ENCODE data around the gene ANKRD34A. TPM values are rescaled to one million over a fixed set of nuclear protein-coding genes. Genes with fewer than 3 reads are reported as not detected.

Gene ANKRD34A
- 4.8 and 5.2 TPM in 2 replicates for total RNA-seq

GRCh38 chr1:145964328-145965118, at the start of gene ANKRD34A, which contains the start of gene POLR3GL:
Gene ANKRD34A, minus strand, starts transcription at chr1:145964575. Its CDS starts 2,816 bp downstream, at chr1:145961759.
Gene POLR3GL, plus strand, starts transcription at chr1:145964690. Its CDS starts 10,176 bp downstream, at chr1:145974866.
- intact Hi-C loops (cut with micrococcal nuclease): loop anchor here (1.0 to 5.0 kb wide), 6 partner anchors 14 to 105 kb away; partner anchors contain the start of genes PIAS3, RBM8A and TXNIP
- H3K9me3 Mint-ChIP-seq: no peaks in the 10 kb centered on the region
- peak within 1 kb of the TSS; percentile 98 for H3K4me3 Mint-ChIP-seq
- H3K4me1 Mint-ChIP-seq: peaks cover 34% of the 10 kb centered on the region
- no peaks in the 10 kb centered on the region for H3K27me3 Mint-ChIP-seq
- DNase-seq: peak; percentile 98
- peak within 1 kb of the TSS; percentile 93 for H3K27ac Mint-ChIP-seq
- peaks cover 11% of the 10 kb centered on the region for H3K36me3 Mint-ChIP-seq (ENCODE audit: low read depth)

- no peak overlapping the region for H3K27ac Mint-ChIP-seq
- DNase-seq: no peak
- H3K4me3 Mint-ChIP-seq: no peak overlapping the region
- intact Hi-C loops (cut with micrococcal nuclease): loop anchor here (1.0 to 2.0 kb wide), 2 partner anchors 123 to 168 kb away; partner anchors contain the start of gene NUDT17
- H3K27me3 Mint-ChIP-seq: peaks cover 33% of the 10 kb centered on the region
- H3K9me3 Mint-ChIP-seq: no peaks in the 10 kb centered on the region
- no peaks in the 10 kb centered on the region for H3K36me3 Mint-ChIP-seq (ENCODE audit: low read depth)
- peaks cover 12% of the 10 kb centered on the region for H3K4me1 Mint-ChIP-seq
Measured at GRCh38 chr1:146013559-146013922, 49.2 kb upstream of the ANKRD34A start.

GRCh38 chr1:146012703-146013558, 48.6 kb upstream of the ANKRD34A start:
- no peak overlapping the region for H3K4me3 Mint-ChIP-seq
- intact Hi-C loops (cut with micrococcal nuclease): loop anchor here (1.0 to 2.0 kb wide), 2 partner anchors 122 to 168 kb away; partner anchors contain the start of gene NUDT17
- H3K36me3 Mint-ChIP-seq (ENCODE audit: low read depth): no peaks in the 10 kb centered on the region
- peaks cover 12% of the 10 kb centered on the region for H3K4me1 Mint-ChIP-seq
- no peaks in the 10 kb centered on the region for H3K9me3 Mint-ChIP-seq
- DNase-seq: peak; percentile 90
- H3K27me3 Mint-ChIP-seq: peaks cover 27% of the 10 kb centered on the region
- peak overlapping the region; percentile 28 for H3K27ac Mint-ChIP-seq

GRCh38 chr1:146010126-146010738, 45.9 kb upstream of the ANKRD34A start:
- intact Hi-C loops (cut with micrococcal nuclease): no loop called here
- peaks cover 29% of the 10 kb centered on the region for H3K4me1 Mint-ChIP-seq
- peaks cover 7% of the 10 kb centered on the region for H3K27me3 Mint-ChIP-seq
- H3K9me3 Mint-ChIP-seq: no peaks in the 10 kb centered on the region
- DNase-seq: no peak
- no peak overlapping the region for H3K27ac Mint-ChIP-seq
- H3K4me3 Mint-ChIP-seq: no peak overlapping the region
- H3K36me3 Mint-ChIP-seq (ENCODE audit: low read depth): no peaks in the 10 kb centered on the region

GRCh38 chr1:146007489-146008133, 43.2 kb upstream of the ANKRD34A start:
- DNase-seq: no peak
- intact Hi-C loops (cut with micrococcal nuclease): loop anchor here (1.0 kb wide), 2 partner anchors 11 to 30 kb away; partner anchors contain the start of gene TXNIP
- Mint-ChIP-seq H3K36me3 (ENCODE audit: low read depth) (no peaks in the 10 kb centered on the region), H3K27me3 (no peaks in the 10 kb centered on the region), H3K9me3 (no peaks in the 10 kb centered on the region), H3K4me3 (peak overlapping the region; percentile 71), H3K4me1 (peaks cover 33% of the 10 kb centered on the region), H3K27ac (peak overlapping the region; percentile 89)

GRCh38 chr1:146001709-146002108, 37.3 kb upstream of the ANKRD34A start:
- H3K4me1 Mint-ChIP-seq: peaks cover 55% of the 10 kb centered on the region

GRCh38 chr1:145999321-146000024, 35.1 kb upstream of the ANKRD34A start:
- peak; percentile 73 for DNase-seq
- Mint-ChIP-seq H3K27me3 (no peaks in the 10 kb centered on the region), H3K36me3 (ENCODE audit: low read depth) (peaks cover 18% of the 10 kb centered on the region), H3K4me1 (peaks cover 45% of the 10 kb centered on the region), H3K4me3 (peak overlapping the region; percentile 93), H3K27ac (peak overlapping the region; percentile 98), H3K9me3 (no peaks in the 10 kb centered on the region)
- intact Hi-C loops (cut with micrococcal nuclease): loop anchor here (10.0 kb wide), 1 partner anchor 1545 kb away; the partner anchor contains the start of gene BCL9

More at GRCh38 chr1:146001709-146002108, 37.3 kb upstream of the ANKRD34A start:
- Mint-ChIP-seq H3K4me3 (no peak overlapping the region), H3K9me3 (no peaks in the 10 kb centered on the region), H3K27ac (no peak overlapping the region), H3K27me3 (no peaks in the 10 kb centered on the region), H3K36me3 (ENCODE audit: low read depth) (no peaks in the 10 kb centered on the region)
- intact Hi-C loops (cut with micrococcal nuclease): no loop called here
- DNase-seq: no peak

GRCh38 chr1:145997718-145998023, 33.3 kb upstream of the ANKRD34A start:
- Mint-ChIP-seq H3K27ac (peak overlapping the region; percentile 98), H3K36me3 (ENCODE audit: low read depth) (peaks cover 36% of the 10 kb centered on the region), H3K4me3 (peak overlapping the region; percentile 93), H3K27me3 (no peaks in the 10 kb centered on the region), H3K4me1 (peaks cover 58% of the 10 kb centered on the region), H3K9me3 (no peaks in the 10 kb centered on the region)
- intact Hi-C loops (cut with micrococcal nuclease): loop anchor here (2.0 to 10.0 kb wide), 2 partner anchors 55 to 1547 kb away; partner anchors contain the start of gene BCL9
- no peak for DNase-seq

GRCh38 chr1:145997016-145997717, 32.8 kb upstream of the ANKRD34A start:
- Mint-ChIP-seq H3K27ac (peak overlapping the region; percentile 98), H3K4me1 (peaks cover 63% of the 10 kb centered on the region), H3K36me3 (ENCODE audit: low read depth) (peaks cover 40% of the 10 kb centered on the region), H3K4me3 (peak overlapping the region; percentile 93), H3K27me3 (no peaks in the 10 kb centered on the region), H3K9me3 (no peaks in the 10 kb centered on the region)
- intact Hi-C loops (cut with micrococcal nuclease): loop anchor here (2.0 to 10.0 kb wide), 2 partner anchors 56 to 1548 kb away; partner anchors contain the start of gene BCL9
- DNase-seq: peak; percentile 91

- peaks cover 46% of the 10 kb centered on the region for H3K36me3 Mint-ChIP-seq (ENCODE audit: low read depth)
- no peaks in the 10 kb centered on the region for H3K9me3 Mint-ChIP-seq
- H3K4me1 Mint-ChIP-seq: peaks cover 68% of the 10 kb centered on the region
- intact Hi-C loops (cut with micrococcal nuclease): loop anchor here (1.0 to 10.0 kb wide), 7 partner anchors 11 to 1548 kb away; partner anchors contain the start of genes ANKRD34A, BCL9, POLR3GL and RBM8A
- H3K27ac Mint-ChIP-seq: peak within 1 kb of the TSS; percentile 98
- peak; percentile 98 for DNase-seq
- H3K4me3 Mint-ChIP-seq: peak within 1 kb of the TSS; percentile 93
- no peaks in the 10 kb centered on the region for H3K27me3 Mint-ChIP-seq
Measured at GRCh38 chr1:145996433-145997015, 32.1 kb upstream of the ANKRD34A start, which contains the start of gene TXNIP. Gene TXNIP, minus strand, starts transcription at chr1:145996579. Its CDS starts 313 bp downstream, at chr1:145996266.

GRCh38 chr1:145995964-145996432, 31.6 kb upstream of the ANKRD34A start:
- peak overlapping the region; percentile 93 for H3K4me3 Mint-ChIP-seq
- no peaks in the 10 kb centered on the region for H3K9me3 Mint-ChIP-seq
- intact Hi-C loops (cut with micrococcal nuclease): loop anchor here (1.0 to 10.0 kb wide), 7 partner anchors 11 to 1549 kb away; partner anchors contain the start of genes ANKRD34A, BCL9, POLR3GL and RBM8A
- H3K36me3 Mint-ChIP-seq (ENCODE audit: low read depth): peaks cover 48% of the 10 kb centered on the region
- peaks cover 69% of the 10 kb centered on the region for H3K4me1 Mint-ChIP-seq
- peak; percentile 72 for DNase-seq
- no peaks in the 10 kb centered on the region for H3K27me3 Mint-ChIP-seq
- peak overlapping the region; percentile 98 for H3K27ac Mint-ChIP-seq
